ENCODE results near the gene CAMSAP2.

DNA sequence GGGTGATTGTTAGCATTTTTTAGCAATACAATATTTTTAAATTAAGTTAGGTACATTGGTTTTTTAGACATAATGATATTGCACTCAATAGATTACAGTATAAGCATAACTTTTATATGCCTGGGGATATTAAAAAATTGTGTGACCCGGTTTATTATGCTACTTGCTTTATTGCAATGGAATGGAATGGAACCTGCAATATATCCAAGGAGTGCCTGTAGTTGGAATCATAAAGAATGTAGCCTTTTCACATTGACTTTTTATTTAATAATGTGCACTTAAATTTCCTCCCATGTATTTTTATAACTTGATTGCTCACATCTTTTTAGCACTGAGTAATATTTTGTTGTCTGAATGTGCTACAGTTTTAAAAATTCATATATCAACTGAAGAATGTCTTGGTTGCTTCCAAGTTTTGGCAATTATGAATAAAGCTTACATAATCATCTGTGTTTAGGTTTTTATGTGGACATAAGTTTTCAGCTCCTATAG is 49.2 kb downstream of the CAMSAP2 start:
- no peak for TF ChIP-seq CTCF (IDR thresholded peaks at IDR 0.05)
- TF ChIP-seq POLR2A (IDR thresholded peaks at IDR 0.05): no peak
